Measurements from ENCODE around the gene HMCES. TPM values are rescaled to one million over a fixed set of nuclear protein-coding genes. Genes with fewer than 3 reads are reported as not detected.
"Not testable (repeated sequence)": the region's sequence is repeated elsewhere in the genome, so short reads cannot be mapped to it uniquely, and the experiment has no call there.

The HMCES gene
- total and polyA plus RNA-seq, 7 donors, result 15.2 to 41.2 (median 21.6) TPM

- DNase-seq; H3K9me3 ChIP-seq; H3K4me1 ChIP-seq; intact Hi-C loops (cut with DNase I); H3K27ac ChIP-seq; H3K4me3 ChIP-seq; H3K36me3 ChIP-seq: not testable (repeated sequence)
- WGBS, 2 donors, result 78 to 84% methylated on average over 11 of the region's 11 CpGs
- peaks cover 4 to 17% (median 9%) of the 10 kb centered on the region in 3 donors for H3K27me3 ChIP-seq
- peak in 1 of 4 donors; percentile 15 for TF ChIP-seq POLR2AphosphoS5 (IDR thresholded peaks at IDR 0.05)
Observed at GRCh38 chr3:129349169-129349568, 70.5 kb downstream of the HMCES start.

GRCh38 chr3:129349791-129350190 is 71.1 kb downstream of the HMCES start:
- no peaks in the 10 kb centered on the region for H3K4me1 ChIP-seq
- peak; percentile 46 for DNase-seq
- TF ChIP-seq POLR2AphosphoS5 (IDR thresholded peaks at IDR 0.05) (no peak), EP300 (IDR thresholded peaks at IDR 0.05) (no peak), CTCF (IDR thresholded peaks at IDR 0.05) (no peak), POLR2A (IDR thresholded peaks at IDR 0.05) (no peak)
- peaks cover 0 to 11% (median 3%) of the 10 kb centered on the region in 3 donors for H3K27me3 ChIP-seq
- H3K4me3 ChIP-seq, result no peak overlapping the region
- intact Hi-C loops (cut with DNase I), result no loop called here
- no peaks in the 10 kb centered on the region for H3K9me3 ChIP-seq
- WGBS, 2 donors, result 91 to 94% methylated on average over 10 of the region's 10 CpGs
- H3K27ac ChIP-seq, result no peak overlapping the region
- H3K36me3 ChIP-seq, result no peaks in the 10 kb centered on the region

GRCh38 chr3:129352045-129352444 is 73.4 kb downstream of the HMCES start:
- H3K4me1 ChIP-seq, result no peaks in the 10 kb centered on the region
- no peak for TF ChIP-seq CTCF (IDR thresholded peaks at IDR 0.05)
- no peak for TF ChIP-seq POLR2AphosphoS5 (IDR thresholded peaks at IDR 0.05)
- no peak for TF ChIP-seq EP300 (IDR thresholded peaks at IDR 0.05)
- TF ChIP-seq POLR2A (IDR thresholded peaks at IDR 0.05), result no peak
- 75 to 84% methylated on average over 8 of the region's 8 CpGs for WGBS, 2 donors
- no peak for DNase-seq
- intact Hi-C loops (cut with DNase I), result no loop called here
- H3K27me3 ChIP-seq, result peaks cover 0 to 2% (median 0%) of the 10 kb centered on the region in 3 donors
- no peak overlapping the region for H3K4me3 ChIP-seq
- H3K9me3 ChIP-seq, result no peaks in the 10 kb centered on the region
- H3K36me3 ChIP-seq, result no peaks in the 10 kb centered on the region
- H3K27ac ChIP-seq, result no peak overlapping the region

DNA sequence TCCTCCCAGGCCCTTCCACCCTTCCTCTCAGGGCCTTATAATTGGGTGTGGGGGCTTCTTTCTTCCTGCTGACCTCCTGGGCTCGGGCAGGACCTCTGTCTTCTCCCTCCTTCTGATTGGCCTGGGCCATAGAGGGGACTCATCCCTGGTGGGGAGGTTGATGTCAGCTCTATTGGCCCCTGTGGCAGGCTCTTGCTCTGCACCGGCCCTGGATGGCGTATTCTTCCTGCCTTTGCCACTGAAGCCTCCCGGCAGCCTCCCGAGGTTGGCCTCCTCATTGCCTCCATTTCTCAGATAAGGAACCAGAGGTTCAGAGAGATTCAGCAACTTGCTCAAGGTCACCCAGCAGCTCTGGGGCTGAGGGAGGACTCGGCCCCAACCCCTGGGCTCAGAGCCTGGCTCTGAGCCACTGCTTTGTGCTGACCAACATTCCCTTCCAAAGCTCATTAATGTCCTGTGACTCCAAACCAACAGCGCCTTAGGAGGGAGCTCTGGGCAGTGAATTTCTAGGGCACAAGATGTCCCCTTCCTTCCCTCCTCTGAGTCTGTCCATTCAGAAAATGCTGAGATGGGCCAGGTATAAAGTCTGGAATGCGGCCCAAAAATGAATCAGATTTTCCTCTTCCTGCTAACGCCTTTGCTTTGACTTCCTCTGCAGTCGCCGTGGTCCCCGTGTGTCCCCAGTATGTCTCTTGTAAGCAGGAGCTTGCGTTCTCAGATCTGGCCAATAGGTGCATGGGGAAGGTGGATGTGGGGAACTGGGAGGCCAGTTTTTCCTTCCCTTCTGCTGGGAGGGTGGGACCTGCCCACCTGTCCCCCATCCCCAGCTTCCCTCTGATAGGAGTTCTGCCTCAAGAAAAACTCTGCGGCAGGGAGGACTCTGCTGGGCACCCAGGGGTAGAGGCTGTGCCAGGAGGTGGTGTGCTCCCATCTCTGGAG is 74.2 kb downstream of the HMCES start:
- no peak overlapping the region for H3K4me3 ChIP-seq
- no peaks in the 10 kb centered on the region for H3K27me3 ChIP-seq
- no peaks in the 10 kb centered on the region for H3K4me1 ChIP-seq
- no peaks in the 10 kb centered on the region for H3K9me3 ChIP-seq
- no peak for DNase-seq
- TF ChIP-seq POLR2AphosphoS5 (IDR thresholded peaks at IDR 0.05) (no peak), CTCF (IDR thresholded peaks at IDR 0.05) (no peak), EP300 (IDR thresholded peaks at IDR 0.05) (no peak), POLR2A (IDR thresholded peaks at IDR 0.05) (no peak)
- 79 to 82% methylated on average over 14 of the region's 14 CpGs for WGBS, 2 donors
- intact Hi-C loops (cut with DNase I), result no loop called here
- peak overlapping the region in 1 of 4 donors; percentile 31 for H3K27ac ChIP-seq
- H3K36me3 ChIP-seq, result no peaks in the 10 kb centered on the region

DNA sequence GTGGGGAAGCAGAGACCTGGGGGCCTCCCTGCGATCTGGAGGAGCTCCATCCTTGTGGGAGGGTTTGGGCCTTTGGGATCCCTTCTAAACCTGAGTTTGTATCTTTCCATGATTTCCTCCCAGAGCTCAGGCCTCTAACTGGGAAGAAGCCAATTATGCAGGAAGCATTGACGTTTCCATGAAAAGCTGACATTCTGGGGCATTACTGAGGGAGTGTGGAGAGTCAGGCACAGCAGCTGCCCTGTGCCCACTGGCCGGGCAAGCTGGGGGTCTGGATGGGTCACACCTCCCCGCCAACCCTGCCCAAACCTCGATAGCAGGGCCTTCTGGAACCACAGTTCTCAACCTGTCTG is 74.9 kb downstream of the HMCES start:
- Histone ChIP-seq H3K36me3 (no peaks in the 10 kb centered on the region), H3K9me3 (no peaks in the 10 kb centered on the region), H3K4me3 (no peak overlapping the region), H3K27ac (peak overlapping the region in 1 of 4 donors; percentile 22), H3K4me1 (no peaks in the 10 kb centered on the region), H3K27me3 (no peaks in the 10 kb centered on the region)
- TF ChIP-seq CTCF (IDR thresholded peaks at IDR 0.05) (no peak), POLR2A (IDR thresholded peaks at IDR 0.05) (no peak), EP300 (IDR thresholded peaks at IDR 0.05) (no peak), POLR2AphosphoS5 (IDR thresholded peaks at IDR 0.05) (no peak)
- WGBS, 2 donors, result 80 to 85% methylated on average over 5 of the region's 5 CpGs
- intact Hi-C loops (cut with DNase I), result no loop called here
- DNase-seq, result no peak
